Left lung (tissue), 10 donors: ENCODE measurements around the gene PLEKHA1. TPM values are rescaled to one million over a fixed set of nuclear protein-coding genes. Genes with fewer than 3 reads are reported as not detected.
A peak's percentile ranks its signal among the peaks of the same experiment; 100 is the strongest.

Source experiments
- ATAC-seq: fragments of 200-7000 bp; cut with Tn5 transposase; one replicate; pipeline ENCODE4 v1.9.1; 2020; ENCODE audit warnings: moderate library complexity
- DNase-seq, 4 donors: peaks; one replicate each; pipeline ENCODE4 v3.0.0-alpha.2; 2013 to 2020
- H3K27ac ChIP-seq, 2 donors: fragments of 200-600 bp; sonication (generic) in 1 of 2; one replicate each; pipeline versions ENCODE4 v1.5.0 to v1.8.0; 2020 to 2021
- H3K27me3 ChIP-seq, 2 donors: fragments of 200-600 bp; sonication (generic) in 1 of 2; one replicate each; pipeline versions ENCODE4 v1.5.0 to v1.8.0; 2020 to 2021
- H3K36me3 ChIP-seq, 2 donors: fragments of 200-600 bp; sonication (generic) in 1 of 2; one replicate each; pipeline versions ENCODE4 v1.5.0 to v1.8.0; 2020 to 2021
- H3K4me1 ChIP-seq, 2 donors: fragments of 200-600 bp; one replicate each; pipeline ENCODE4 v1.8.0; 2021
- H3K4me3 ChIP-seq, 2 donors: fragments of 200-600 bp; sonication (generic) in 1 of 2; one replicate each; pipeline versions ENCODE4 v1.5.0 to v1.8.0; 2020 to 2021; ENCODE audit warnings: mild to moderate bottlenecking in 1 of 2
- H3K9me3 ChIP-seq, 2 donors: fragments of 200-600 bp; sonication (generic) in 1 of 2; one replicate each; pipeline versions ENCODE4 v1.5.0 to v1.8.0; 2020 to 2021
- CTCF ChIP-seq, 2 donors: fragments of 200-600 bp; sonication (generic) in 1 of 2; IDR thresholded peaks; one replicate each; pipeline versions ENCODE4 v1.5.0 to v1.8.0; 2021; ENCODE audit warnings: antibody characterized with exemption in 2 of 2
- intact Hi-C, 2 donors: fragments of 100-400 bp; cut with DNase I; formaldehyde crosslinking; loops; one replicate each; pipeline versions ENCODE4 v1.11.2 to v1.14.2; 2022
- polyA plus RNA-seq, 6 donors: library from polyadenylated mRNA; unstranded; fragments of 120-200 nt; gene quantifications; one replicate each; pipeline ENCODE4 v1.2.1, GENCODE V29; 2013; ENCODE audit not compliant: insufficient read length in 6 of 6
- total RNA-seq, 2 donors: library from RNA; stranded (reverse); fragmentation: NEBNext Ultra II Directional; extraction: Animal tissue kit (Norgen Biotek cat#: 25700); gene quantifications; one replicate each; pipeline ENCODE4 v1.2.1, GENCODE V29; 2021
- donor health status: DM: no; HTN: yes; CAD: no.
- donor health status: DM: no; HTN: no; CAD: no.

The PLEKHA1 gene
- total and polyA plus RNA-seq, 8 donors: 40.5 to 57.9 (median 43.4) TPM

GRCh38 chr10:122462533-122463465 is 88.3 kb downstream of the PLEKHA1 start:
- H3K9me3 ChIP-seq: no peaks in the 10 kb centered on the region
- H3K27me3 ChIP-seq: peaks cover 0 to 67% of the 10 kb centered on the region in 2 donors
- H3K36me3 ChIP-seq: no peaks in the 10 kb centered on the region
- DNase-seq (peak in 2 of 4 donors; percentile 43 to 55), ATAC-seq (peak; percentile 39)
- peaks cover 6 to 21% of the 10 kb centered on the region in 2 donors for H3K4me1 ChIP-seq
- peak overlapping the region; percentile 27 to 41 for H3K27ac ChIP-seq
- H3K4me3 ChIP-seq: peak overlapping the region; percentile 55 to 65
- no peak for TF ChIP-seq CTCF (IDR thresholded peaks at IDR 0.05)
- intact Hi-C loops: no loop called here

GRCh38 chr10:122463466-122464249 is 89.2 kb downstream of the PLEKHA1 start:
- Histone ChIP-seq H3K4me1 (peaks cover 6 to 25% of the 10 kb centered on the region in 2 donors), H3K9me3 (no peaks in the 10 kb centered on the region), H3K36me3 (no peaks in the 10 kb centered on the region), H3K27ac (no peak overlapping the region), H3K27me3 (peaks cover 0 to 59% of the 10 kb centered on the region in 2 donors), H3K4me3 (peak overlapping the region in 1 of 2 donors; percentile 65)
- DNase-seq (no peak), ATAC-seq (no peak)
- TF ChIP-seq CTCF (IDR thresholded peaks at IDR 0.05): no peak
- intact Hi-C loops: no loop called here

- DNase-seq (no peak), ATAC-seq (no peak)
- H3K4me3 ChIP-seq: no peak overlapping the region
- no peaks in the 10 kb centered on the region for H3K9me3 ChIP-seq
- peaks cover 6 to 28% of the 10 kb centered on the region in 2 donors for H3K4me1 ChIP-seq
- H3K36me3 ChIP-seq: no peaks in the 10 kb centered on the region
- intact Hi-C loops: no loop called here
- H3K27ac ChIP-seq: no peak overlapping the region
- TF ChIP-seq CTCF (IDR thresholded peaks at IDR 0.05): no peak
- peaks cover 0 to 53% of the 10 kb centered on the region in 2 donors for H3K27me3 ChIP-seq
Observed at GRCh38 chr10:122464250-122464510, 89.7 kb downstream of the PLEKHA1 start.

- Histone ChIP-seq H3K4me1 (peaks cover 6 to 32% of the 10 kb centered on the region in 2 donors), H3K27ac (no peak overlapping the region), H3K36me3 (no peaks in the 10 kb centered on the region), H3K4me3 (no peak overlapping the region), H3K9me3 (no peaks in the 10 kb centered on the region), H3K27me3 (peaks cover 0 to 49% of the 10 kb centered on the region in 2 donors)
- DNase-seq (no peak), ATAC-seq (no peak)
- no peak for TF ChIP-seq CTCF (IDR thresholded peaks at IDR 0.05)
- intact Hi-C loops: no loop called here
Observed at GRCh38 chr10:122464586-122464985, 90.1 kb downstream of the PLEKHA1 start.
